Erythroblast (primary cell): ENCODE measurements around the gene NBPF3.

Experiments
- GATA1 ChIP-seq: IDR thresholded peaks from 2 replicates; pipeline ENCODE4 v1.6.1; 2011; ENCODE audit warnings: low read depth, mild to moderate bottlenecking, control low read depth, low read length, moderate library complexity
- POLR2A ChIP-seq: IDR thresholded peaks from 2 replicates; pipeline ENCODE4 v1.6.1; 2011; ENCODE audit warnings: mild to moderate bottlenecking, low read length

DNA sequence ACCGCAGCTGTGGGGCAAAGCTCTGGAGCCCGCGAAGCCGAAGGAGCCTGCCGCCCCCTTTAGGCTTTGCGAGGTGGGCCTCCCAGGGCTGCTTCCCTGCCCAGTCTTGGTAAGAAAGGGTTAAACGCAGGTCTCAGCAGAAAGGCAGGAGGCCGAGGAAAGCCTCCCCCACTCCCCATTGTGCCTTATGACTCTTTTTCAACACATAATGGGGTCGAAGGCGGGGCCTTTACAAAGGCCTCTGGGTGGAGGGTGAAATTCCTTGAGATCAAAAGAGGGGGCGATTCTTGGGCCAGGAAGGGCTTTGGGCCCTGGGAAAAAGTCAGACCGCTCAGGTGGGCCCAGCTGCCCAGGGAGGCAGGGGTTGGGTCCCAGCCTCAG lies 70.2 kb downstream of the NBPF3 start:
- no peak for TF ChIP-seq POLR2A
- no peak for TF ChIP-seq GATA1
